Hepatocyte (in vitro differentiated cells): Measurements from ENCODE around the gene CSMD2. TPM values are rescaled to one million over a fixed set of nuclear protein-coding genes. Genes with fewer than 3 reads are reported as not detected.
A peak's percentile ranks its signal among the peaks of the same experiment; 100 is the strongest.

Experiments
- DNase-seq: peaks from one replicate; pipeline ENCODE4 v3.0.0-alpha.2; 2016; ENCODE audit warnings: low spot score
- H2AFZ ChIP-seq: fragments of 200-600 bp; sonication (generic); 2 replicates; pipeline ENCODE4 v1.6.0; 2016; ENCODE audit warnings: antibody characterized with exemption, mild to moderate bottlenecking
- H3K27ac ChIP-seq: fragments of 200-600 bp; sonication (generic); 2 replicates; pipeline ENCODE4 v1.5.1; 2016; ENCODE audit warnings: mild to moderate bottlenecking
- H3K27me3 ChIP-seq: fragments of 200-600 bp; sonication (generic); 2 replicates; pipeline ENCODE4 v1.6.1; 2016
- H3K36me3 ChIP-seq: fragments of 200-600 bp; sonication (generic); replicated peaks from 2 replicates; pipeline ENCODE4 v1.5.1; 2016; ENCODE audit warnings: low read depth; ENCODE audit not compliant: insufficient read depth
- H3K4me1 ChIP-seq: fragments of 200-600 bp; sonication (generic); 2 replicates; pipeline ENCODE4 v1.5.1; 2016; ENCODE audit warnings: mild to moderate bottlenecking, moderate library complexity; ENCODE audit not compliant: insufficient read depth
- H3K4me2 ChIP-seq: fragments of 200-600 bp; sonication (generic); 2 replicates; pipeline ENCODE4 v1.6.0; 2016
- H3K4me3 ChIP-seq: fragments of 200-600 bp; sonication (generic); 2 replicates; pipeline ENCODE4 v1.5.1; 2016; ENCODE audit warnings: mild to moderate bottlenecking
- H3K79me2 ChIP-seq: fragments of 200-600 bp; sonication (generic); 2 replicates; pipeline ENCODE4 v1.6.0; 2017; ENCODE audit warnings: mild to moderate bottlenecking
- H3K9me2 ChIP-seq: fragments of 200-600 bp; sonication (generic); replicated peaks from 2 replicates; pipeline ENCODE4 v1.6.0; 2017; ENCODE audit warnings: mild to moderate bottlenecking; ENCODE audit not compliant: insufficient read depth
- H3K9me3 ChIP-seq: fragments of 200-600 bp; sonication (generic); 2 replicates; pipeline ENCODE4 v1.5.1; 2016; ENCODE audit warnings: low read depth, mild to moderate bottlenecking
- H4K20me1 ChIP-seq: fragments of 200-600 bp; sonication (generic); 2 replicates; pipeline ENCODE4 v1.6.0; 2016; ENCODE audit warnings: mild to moderate bottlenecking; ENCODE audit not compliant: insufficient read depth, poor library complexity, severe bottlenecking
- CTCF ChIP-seq: fragments of 200-600 bp; sonication (generic); IDR thresholded peaks from 2 replicates; pipeline ENCODE4 v1.5.1; 2016; ENCODE audit warnings: antibody characterized with exemption, mild to moderate bottlenecking; ENCODE audit not compliant: poor library complexity
- EZH2 ChIP-seq: fragments of 200-600 bp; sonication (generic); IDR thresholded peaks from 2 replicates; pipeline ENCODE4 v1.6.1; 2016; ENCODE audit warnings: antibody characterized with exemption, mild to moderate bottlenecking, borderline replicate concordance
- EZH2phosphoT487 ChIP-seq: fragments of 200-600 bp; sonication (generic); IDR thresholded peaks from one replicate; pipeline ENCODE4 v1.6.1; 2018; ENCODE audit warnings: antibody characterized with exemption, mild to moderate bottlenecking, low read depth, moderate library complexity; ENCODE audit not compliant: unreplicated experiment, severe bottlenecking
- WGBS: methylation state at CpG from one replicate; pipeline ENCODE4 v1.1.6; 2016; ENCODE audit warnings: low lambda C conversion rate; ENCODE audit errors: missing lambda C conversion rate; 5-methylcytosine and 5-hydroxymethylcytosine counted together
- polyA plus RNA-seq: library from polyadenylated mRNA; unstranded; fragments of >200 nt; fragmentation: Nextera tagmentation; extraction: Ambion mirVana; gene quantifications from 2 replicates; pipeline ENCODE4 v1.2.1, GENCODE V29; 2016
- total RNA-seq: library from RNA; depleted of rRNA; stranded (reverse); fragments of >200 nt; gene quantifications from 2 replicates; pipeline ENCODE4 v1.2.3, GENCODE V29; 2014

Gene CSMD2
- total and polyA plus RNA-seq, 2 experiments from 2014 or later: 0.10 to 0.37 TPM

DNA sequence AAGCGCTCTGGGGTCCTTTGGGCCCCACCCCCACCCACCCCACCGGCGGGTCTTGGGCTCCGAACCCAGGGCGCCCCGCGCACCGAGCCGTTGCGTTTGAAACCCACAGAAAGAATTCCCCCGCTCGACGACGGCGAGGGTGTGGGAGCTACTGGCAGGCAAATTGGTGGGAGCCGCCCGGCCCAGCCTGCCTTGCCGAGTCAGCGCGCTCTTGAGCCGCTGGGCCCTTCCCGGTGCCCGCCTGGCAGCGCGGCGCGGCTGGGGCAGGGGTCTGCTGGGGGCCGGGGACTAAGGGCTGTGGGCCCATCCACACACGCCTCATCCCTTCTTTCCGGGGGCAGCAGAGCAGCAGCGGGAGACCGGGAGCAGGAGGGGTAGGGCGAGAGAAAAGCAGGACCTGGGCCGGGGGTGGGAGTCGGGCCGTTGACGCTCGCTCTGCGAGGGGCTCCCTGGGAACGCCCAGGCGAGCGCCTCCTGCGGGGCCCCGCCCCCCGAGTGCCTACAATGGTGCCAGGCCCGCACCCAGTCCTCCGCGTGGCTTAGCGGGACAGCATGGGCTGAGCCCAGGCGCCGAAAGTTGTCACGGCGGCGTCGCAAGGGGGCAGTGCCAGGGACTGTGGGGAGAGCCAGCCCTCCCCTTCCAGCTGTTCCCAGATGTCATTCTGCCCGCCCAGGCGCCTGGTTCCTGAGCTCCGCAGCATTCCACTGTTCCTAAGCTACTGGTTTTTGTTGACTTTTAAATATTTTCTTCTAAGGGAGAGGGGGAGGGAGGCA, 12.0 kb upstream of the CSMD2 start, which contains the start of gene C1orf94:
Gene C1orf94 (plus strand): TSS at position 78 of the 774 bp plus-strand sequence. CDS start 883 bp downstream, outside the sequence.
- no peak for TF ChIP-seq EZH2
- TF ChIP-seq EZH2phosphoT487: no peak
- TF ChIP-seq CTCF: no peak
- no peaks in the 10 kb centered on the region for H4K20me1 ChIP-seq
- H3K4me1 ChIP-seq: peaks cover 4% of the 10 kb centered on the region
- DNase-seq: no peak
- no peak within 1 kb of the TSS for H3K4me3 ChIP-seq
- no peak within 1 kb of the TSS for H3K27ac ChIP-seq
- H2AFZ ChIP-seq: no peak within 1 kb of the TSS
- no peaks in the 10 kb centered on the region for H3K9me2 ChIP-seq
- H3K79me2 ChIP-seq: no peaks in the 10 kb centered on the region
- WGBS: 26% methylated on average over 43 of the region's 58 CpGs
- no peaks in the 10 kb centered on the region for H3K9me3 ChIP-seq
- peak within 1 kb of the TSS; percentile 61 for H3K4me2 ChIP-seq
- H3K27me3 ChIP-seq: peaks cover 82% of the 10 kb centered on the region
- H3K36me3 ChIP-seq: no peaks in the 10 kb centered on the region

- no peaks in the 10 kb centered on the region for H4K20me1 ChIP-seq
- H3K27ac ChIP-seq: no peak overlapping the region
- no peak overlapping the region for H2AFZ ChIP-seq
- H3K9me3 ChIP-seq: no peaks in the 10 kb centered on the region
- H3K36me3 ChIP-seq: no peaks in the 10 kb centered on the region
- TF ChIP-seq EZH2phosphoT487: no peak
- no peak for TF ChIP-seq CTCF
- no peak for TF ChIP-seq EZH2
- DNase-seq: no peak
- H3K4me1 ChIP-seq: peaks cover 4% of the 10 kb centered on the region
- no peak overlapping the region for H3K4me3 ChIP-seq
- 92% methylated on average over 6 of the region's 6 CpGs for WGBS
- H3K4me2 ChIP-seq: no peak overlapping the region
- no peaks in the 10 kb centered on the region for H3K79me2 ChIP-seq
- no peaks in the 10 kb centered on the region for H3K9me2 ChIP-seq
- H3K27me3 ChIP-seq: peaks cover 95% of the 10 kb centered on the region
Observed at GRCh38 chr1:34175744-34176143, 10.7 kb upstream of the CSMD2 start.

DNA sequence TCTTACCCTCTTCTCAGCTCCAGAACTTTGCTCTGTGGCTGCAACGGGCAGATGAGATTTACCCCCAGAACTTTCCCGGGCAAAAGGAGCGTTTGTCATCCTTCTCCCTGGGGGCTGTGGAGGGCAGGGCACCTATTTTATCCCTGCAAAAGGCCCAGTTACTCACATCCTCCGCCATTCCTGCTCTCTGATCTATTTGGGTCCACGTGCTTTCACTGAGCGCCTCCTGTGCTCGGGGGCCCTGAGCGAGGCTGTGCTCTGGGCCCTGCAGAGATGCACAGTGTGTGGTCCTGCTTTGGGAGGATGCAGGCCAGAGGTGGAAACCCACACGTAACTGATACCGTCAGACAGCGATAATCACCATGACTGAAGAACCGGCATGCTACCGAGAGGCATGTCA, 2.4 kb upstream of the CSMD2 start:
- TF ChIP-seq EZH2phosphoT487 (no peak), EZH2 (peak; percentile 50)
- WGBS: 30% methylated on average over 12 of the region's 13 CpGs
- DNase-seq: no peak

DNA sequence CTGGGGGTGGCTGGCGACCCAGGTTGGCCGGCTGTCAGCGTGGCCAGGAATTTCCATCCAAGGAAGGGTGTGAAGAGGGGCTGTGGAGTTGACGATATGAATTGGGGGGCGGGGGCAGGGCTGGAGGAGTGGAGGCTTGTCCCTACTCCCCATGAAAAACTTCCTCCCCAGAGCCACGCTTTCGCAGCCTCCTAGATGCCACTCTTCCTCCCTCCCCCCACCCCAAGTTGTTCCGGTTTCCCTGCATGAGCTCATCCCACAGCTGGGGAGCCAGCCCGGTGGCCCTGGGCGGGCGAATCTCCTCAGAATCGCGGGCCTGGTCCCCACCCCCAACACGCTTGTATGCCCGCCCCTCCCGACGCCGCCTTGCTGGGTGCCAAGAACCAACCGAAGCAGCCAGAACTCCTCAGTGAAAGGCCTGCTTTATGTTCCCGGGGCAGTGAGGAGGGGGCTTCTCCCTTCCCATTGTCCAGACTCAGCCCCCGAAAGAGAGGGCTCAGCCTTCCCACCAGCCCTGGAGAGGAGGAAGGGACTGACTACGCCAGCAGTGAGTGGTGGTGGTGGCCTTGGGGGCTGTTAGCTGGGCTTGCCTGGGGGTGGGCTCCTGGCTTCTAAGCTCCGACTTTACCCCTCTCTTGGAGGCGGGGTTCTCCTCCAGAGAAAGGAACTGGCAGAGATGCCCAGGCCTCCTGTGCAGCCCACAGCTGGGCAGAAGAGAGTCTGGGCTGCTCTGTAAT, 1.8 kb upstream of the CSMD2 start:
- peaks cover 96% of the 10 kb centered on the region for H3K27me3 ChIP-seq
- H3K79me2 ChIP-seq: no peaks in the 10 kb centered on the region
- H3K36me3 ChIP-seq: no peaks in the 10 kb centered on the region
- H3K4me2 ChIP-seq: peak overlapping the region; percentile 96
- H3K4me1 ChIP-seq: peaks cover 20% of the 10 kb centered on the region
- WGBS: 7% methylated on average over 14 of the region's 24 CpGs
- no peak for DNase-seq
- H3K4me3 ChIP-seq: no peak overlapping the region
- TF ChIP-seq EZH2phosphoT487 (no peak), CTCF (no peak), EZH2 (no peak)
- H3K9me3 ChIP-seq: no peaks in the 10 kb centered on the region
- no peaks in the 10 kb centered on the region for H3K9me2 ChIP-seq
- H2AFZ ChIP-seq: no peak overlapping the region
- H4K20me1 ChIP-seq: no peaks in the 10 kb centered on the region
- H3K27ac ChIP-seq: no peak overlapping the region

More for the DNA sequence above, 2.4 kb upstream of the CSMD2 start:
- Histone ChIP-seq H3K9me2 (no peaks in the 10 kb centered on the region), H2AFZ (no peak overlapping the region), H3K79me2 (no peaks in the 10 kb centered on the region), H3K4me2 (no peak overlapping the region), H3K27ac (no peak overlapping the region), H3K9me3 (no peaks in the 10 kb centered on the region), H3K36me3 (no peaks in the 10 kb centered on the region), H3K4me1 (peaks cover 20% of the 10 kb centered on the region), H3K27me3 (peaks cover 97% of the 10 kb centered on the region), H3K4me3 (no peak overlapping the region), H4K20me1 (no peaks in the 10 kb centered on the region)
